ENCODE results near the gene CFAP206.

Gene CFAP206

GRCh38 chr6:87407901-87408720 lies at the start of gene CFAP206:
TSS of gene CFAP206 (plus strand) at chr6:87407972. CDS start at chr6:87409840, 1,868 bp downstream.
- Mint-ChIP-seq H3K27me3 (peaks cover 12% of the 10 kb centered on the region), H3K4me1 (peaks cover 7% of the 10 kb centered on the region), H3K4me3 (peak within 1 kb of the TSS; percentile 83), H3K36me3 (ENCODE audit: low read depth) (no peaks in the 10 kb centered on the region), H3K9me3 (no peaks in the 10 kb centered on the region), H3K27ac (peak within 1 kb of the TSS; percentile 59)
- DNase-seq (peak; percentile 73), ATAC-seq (peak; percentile 91)

- Mint-ChIP-seq H3K27me3 (no peaks in the 10 kb centered on the region), H3K4me1 (no peaks in the 10 kb centered on the region), H3K9me3 (peaks cover 5% of the 10 kb centered on the region), H3K4me3 (no peak overlapping the region), H3K36me3 (ENCODE audit: low read depth) (no peaks in the 10 kb centered on the region), H3K27ac (no peak overlapping the region)
- no peak for ATAC-seq
- DNase-seq: no peak
These were observed 43.0 kb upstream of the CFAP206 start for GRCh38 chr6:87364602-87365252.

DNA sequence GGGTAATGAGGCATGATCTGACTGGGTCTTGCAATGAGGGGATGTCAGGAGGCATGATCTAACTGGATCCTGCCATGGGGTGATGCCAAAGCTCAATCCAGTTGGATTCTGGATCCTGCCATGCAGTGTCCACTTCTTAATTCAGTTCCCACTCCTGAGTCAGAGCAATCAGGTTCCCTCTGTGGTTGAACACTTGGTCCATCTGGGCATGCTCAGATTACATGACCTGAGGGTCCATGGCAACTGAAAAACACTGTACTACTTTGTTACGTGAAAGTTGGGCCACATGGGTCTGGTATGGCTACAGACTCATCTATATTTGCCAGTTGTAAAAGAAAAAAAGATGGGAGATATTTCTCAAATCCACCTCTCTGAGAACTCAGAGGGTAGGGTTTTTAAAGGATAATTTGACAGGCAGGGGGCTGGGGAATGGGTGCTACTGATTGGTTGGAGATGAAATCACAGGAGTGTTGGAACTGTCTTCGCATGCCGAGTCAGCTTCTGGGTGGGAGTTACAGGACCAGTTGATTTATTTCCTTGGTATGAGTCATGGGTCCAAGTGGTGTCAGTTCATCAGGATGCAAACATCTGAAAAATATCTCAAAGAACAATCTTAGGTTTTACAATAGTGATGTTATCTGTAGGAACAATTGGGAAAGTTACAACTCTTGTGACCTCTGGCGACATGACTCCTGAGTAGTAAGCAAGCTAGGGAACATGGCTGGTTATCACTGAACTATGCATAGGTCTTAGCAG lies 41.5 kb upstream of the CFAP206 start:
- no peaks in the 10 kb centered on the region for H3K4me1 Mint-ChIP-seq
- DNase-seq (no peak), ATAC-seq (no peak)

DNA sequence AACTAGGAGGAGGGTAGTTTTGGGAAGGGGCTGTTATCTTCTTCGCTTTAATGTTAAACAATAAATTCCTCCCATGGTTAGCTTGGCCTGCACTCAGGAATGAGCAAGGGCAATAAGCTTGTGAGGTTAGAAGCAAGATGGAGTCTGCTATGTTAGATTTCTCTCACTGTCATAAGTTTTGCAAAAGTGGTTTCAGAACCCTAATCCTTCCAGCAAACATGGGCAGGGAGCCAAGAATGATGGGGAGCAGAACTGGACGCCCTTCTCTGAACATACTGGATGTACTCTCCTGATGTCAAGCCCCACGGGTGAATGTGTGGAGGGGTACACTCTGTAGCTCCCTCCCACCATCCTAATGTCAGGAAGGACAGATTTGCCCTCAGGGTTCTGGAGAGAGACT lies 40.9 kb upstream of the CFAP206 start:
- H3K36me3 Mint-ChIP-seq (ENCODE audit: low read depth): no peaks in the 10 kb centered on the region
- H3K4me3 Mint-ChIP-seq: no peak overlapping the region
- H3K27ac Mint-ChIP-seq: no peak overlapping the region
- no peak for DNase-seq
- peaks cover 5% of the 10 kb centered on the region for H3K9me3 Mint-ChIP-seq
- no peak for ATAC-seq
- H3K27me3 Mint-ChIP-seq: no peaks in the 10 kb centered on the region
- H3K4me1 Mint-ChIP-seq: no peaks in the 10 kb centered on the region

More for the DNA sequence above, 41.5 kb upstream of the CFAP206 start:
- H3K36me3 Mint-ChIP-seq (ENCODE audit: low read depth): no peaks in the 10 kb centered on the region
- no peaks in the 10 kb centered on the region for H3K27me3 Mint-ChIP-seq
- no peak overlapping the region for H3K27ac Mint-ChIP-seq
- H3K9me3 Mint-ChIP-seq: peaks cover 5% of the 10 kb centered on the region
- H3K4me3 Mint-ChIP-seq: no peak overlapping the region

DNA sequence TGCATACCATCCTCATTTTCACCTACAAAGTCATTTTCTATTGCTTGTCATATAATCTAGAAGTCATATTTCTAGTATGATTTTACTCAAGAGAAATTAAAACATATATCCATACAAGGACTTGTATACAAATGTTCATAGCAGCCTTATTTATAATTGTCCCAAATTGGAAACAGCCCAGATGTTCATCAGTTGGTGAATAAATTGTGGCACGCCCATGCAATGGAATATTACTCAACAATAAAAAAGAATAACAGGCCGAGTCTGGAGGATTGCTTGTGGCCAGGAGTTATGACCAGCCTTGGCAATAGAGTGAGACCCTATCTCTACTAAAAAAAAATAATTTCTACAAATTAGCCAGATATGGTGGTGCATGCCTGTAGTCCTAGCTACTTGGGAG lies 34.4 kb upstream of the CFAP206 start:
- no peaks in the 10 kb centered on the region for H3K4me1 Mint-ChIP-seq
- ATAC-seq: no peak
- no peaks in the 10 kb centered on the region for H3K27me3 Mint-ChIP-seq
- H3K36me3 Mint-ChIP-seq (ENCODE audit: low read depth): peaks cover 2% of the 10 kb centered on the region
- DNase-seq: no peak
- H3K4me3 Mint-ChIP-seq: no peak overlapping the region
- no peaks in the 10 kb centered on the region for H3K9me3 Mint-ChIP-seq
- H3K27ac Mint-ChIP-seq: no peak overlapping the region

GRCh38 chr6:87375315-87375714 lies 32.5 kb upstream of the CFAP206 start:
- Mint-ChIP-seq H3K27me3 (no peaks in the 10 kb centered on the region), H3K4me3 (no peak overlapping the region), H3K4me1 (no peaks in the 10 kb centered on the region), H3K9me3 (no peaks in the 10 kb centered on the region), H3K36me3 (ENCODE audit: low read depth) (peaks cover 4% of the 10 kb centered on the region), H3K27ac (no peak overlapping the region)
- no peak for ATAC-seq
- no peak for DNase-seq

- Mint-ChIP-seq H3K27ac (no peak overlapping the region), H3K9me3 (no peaks in the 10 kb centered on the region), H3K4me1 (no peaks in the 10 kb centered on the region), H3K27me3 (no peaks in the 10 kb centered on the region), H3K36me3 (ENCODE audit: low read depth) (peaks cover 4% of the 10 kb centered on the region), H3K4me3 (no peak overlapping the region)
- DNase-seq: no peak
- no peak for ATAC-seq
These were observed 31.1 kb upstream of the CFAP206 start for GRCh38 chr6:87376643-87377042.

GRCh38 chr6:87378947-87379346 lies 28.8 kb upstream of the CFAP206 start:
- H3K4me1 Mint-ChIP-seq: no peaks in the 10 kb centered on the region

GRCh38 chr6:87382861-87383260 lies 24.9 kb upstream of the CFAP206 start:
- Mint-ChIP-seq H3K27ac (no peak overlapping the region), H3K9me3 (no peaks in the 10 kb centered on the region), H3K36me3 (ENCODE audit: low read depth) (peaks cover 2% of the 10 kb centered on the region), H3K4me1 (no peaks in the 10 kb centered on the region), H3K4me3 (no peak overlapping the region), H3K27me3 (no peaks in the 10 kb centered on the region)
- DNase-seq: no peak
- no peak for ATAC-seq

More at GRCh38 chr6:87378947-87379346, 28.8 kb upstream of the CFAP206 start:
- Mint-ChIP-seq H3K9me3 (no peaks in the 10 kb centered on the region), H3K27me3 (no peaks in the 10 kb centered on the region), H3K4me3 (no peak overlapping the region), H3K27ac (no peak overlapping the region), H3K36me3 (ENCODE audit: low read depth) (peaks cover 2% of the 10 kb centered on the region)
- DNase-seq (no peak), ATAC-seq (no peak)

GRCh38 chr6:87384038-87384437 lies 23.7 kb upstream of the CFAP206 start:
- no peaks in the 10 kb centered on the region for H3K9me3 Mint-ChIP-seq
- H3K27me3 Mint-ChIP-seq: no peaks in the 10 kb centered on the region
- H3K27ac Mint-ChIP-seq: no peak overlapping the region
- no peak for ATAC-seq
- H3K36me3 Mint-ChIP-seq (ENCODE audit: low read depth): peaks cover 2% of the 10 kb centered on the region
- no peaks in the 10 kb centered on the region for H3K4me1 Mint-ChIP-seq
- H3K4me3 Mint-ChIP-seq: no peak overlapping the region
- DNase-seq: no peak

- Mint-ChIP-seq H3K27ac (no peak overlapping the region), H3K36me3 (ENCODE audit: low read depth) (peaks cover 2% of the 10 kb centered on the region), H3K4me3 (no peak overlapping the region), H3K4me1 (no peaks in the 10 kb centered on the region), H3K27me3 (no peaks in the 10 kb centered on the region), H3K9me3 (no peaks in the 10 kb centered on the region)
- ATAC-seq: no peak
- DNase-seq: no peak
These were observed 23.3 kb upstream of the CFAP206 start for GRCh38 chr6:87384449-87384848.

DNA sequence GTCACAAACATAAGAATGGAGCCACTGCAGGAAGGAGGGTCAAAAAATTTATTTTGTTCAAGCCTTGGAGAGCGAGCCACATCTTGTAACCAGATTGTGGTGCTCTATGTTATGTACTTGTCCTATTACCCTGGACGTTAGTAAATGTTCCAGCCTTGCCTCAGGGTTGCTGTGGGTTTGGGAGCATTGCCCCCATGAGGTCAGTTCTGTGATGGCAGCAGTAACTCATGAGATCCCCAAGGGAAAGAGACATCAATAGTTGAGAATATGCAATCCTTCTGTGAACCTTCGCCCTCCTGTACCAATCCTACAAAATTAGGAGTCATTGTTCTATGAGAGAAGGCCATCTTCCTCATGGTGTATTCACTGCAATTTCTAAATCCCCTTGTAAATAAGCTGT lies 16.4 kb upstream of the CFAP206 start:
- no peaks in the 10 kb centered on the region for H3K4me1 Mint-ChIP-seq
- DNase-seq: no peak
- H3K4me3 Mint-ChIP-seq: no peak overlapping the region
- no peaks in the 10 kb centered on the region for H3K9me3 Mint-ChIP-seq
- no peaks in the 10 kb centered on the region for H3K36me3 Mint-ChIP-seq (ENCODE audit: low read depth)
- H3K27ac Mint-ChIP-seq: no peak overlapping the region
- no peak for ATAC-seq
- H3K27me3 Mint-ChIP-seq: no peaks in the 10 kb centered on the region

DNA sequence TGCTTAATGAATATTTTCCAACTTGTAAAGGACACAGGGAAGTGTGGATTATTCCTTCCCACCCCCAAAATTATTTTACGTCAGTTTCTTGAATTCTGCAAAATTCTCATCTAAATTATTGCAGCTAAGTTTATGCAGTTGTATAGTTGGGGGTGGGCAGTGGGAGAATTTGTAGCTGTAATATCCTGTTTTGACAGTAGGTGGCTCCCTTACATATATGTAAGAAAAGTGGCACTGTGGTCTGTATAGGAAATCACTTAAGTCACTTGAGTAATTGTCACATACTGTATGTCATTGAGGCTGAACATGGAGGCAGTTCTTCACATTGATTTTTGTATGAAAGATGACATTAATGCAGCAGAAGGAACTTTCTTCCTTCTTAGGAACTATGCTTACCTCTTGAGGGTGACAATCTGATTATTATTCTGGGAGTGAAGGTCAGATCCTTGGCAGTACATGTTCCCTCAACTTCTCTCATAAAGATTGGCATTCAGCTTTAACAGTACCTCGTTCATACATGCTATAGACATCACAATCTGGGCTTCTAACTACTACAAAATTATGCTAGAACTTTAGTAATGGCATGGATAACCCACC lies 14.6 kb upstream of the CFAP206 start:
- DNase-seq (peak; percentile 17), ATAC-seq (peak; percentile 83)
- H3K27ac Mint-ChIP-seq: no peak overlapping the region
- H3K4me1 Mint-ChIP-seq: no peaks in the 10 kb centered on the region
- H3K4me3 Mint-ChIP-seq: no peak overlapping the region
- no peaks in the 10 kb centered on the region for H3K27me3 Mint-ChIP-seq
- H3K36me3 Mint-ChIP-seq (ENCODE audit: low read depth): no peaks in the 10 kb centered on the region
- H3K9me3 Mint-ChIP-seq: no peaks in the 10 kb centered on the region

- Mint-ChIP-seq H3K27me3 (no peaks in the 10 kb centered on the region), H3K27ac (no peak overlapping the region), H3K9me3 (no peaks in the 10 kb centered on the region), H3K36me3 (ENCODE audit: low read depth) (no peaks in the 10 kb centered on the region), H3K4me1 (no peaks in the 10 kb centered on the region), H3K4me3 (no peak overlapping the region)
- ATAC-seq (no peak), DNase-seq (no peak)
These were observed 12.3 kb upstream of the CFAP206 start for GRCh38 chr6:87395431-87395830.
